Activated naive CD4-positive, alpha-beta T cell (primary cell): ENCODE data around the gene PDGFD.

ENCODE experiments used
- DNase-seq, 4 experiments: peaks; one replicate each; lab custom pipeline; 2025; lab: John Stamatoyannopoulos, UW

PDGFD gene

GRCh38 chr11:103883856-103884255 is 280.1 kb downstream of the PDGFD start:
- DNase-seq = no peak

- DNase-seq = no peak
Observed at GRCh38 chr11:103883291-103883690, 280.7 kb downstream of the PDGFD start.

- no peak for DNase-seq
Observed at GRCh38 chr11:103881584-103881983, 282.4 kb downstream of the PDGFD start.

- no peak for DNase-seq
Observed at GRCh38 chr11:103880968-103881367, 283.0 kb downstream of the PDGFD start.

GRCh38 chr11:103878646-103879045 is 285.3 kb downstream of the PDGFD start:
- no peak for DNase-seq

- no peak for DNase-seq
Observed at GRCh38 chr11:103877221-103877620, 286.7 kb downstream of the PDGFD start.

- no peak for DNase-seq
Observed at GRCh38 chr11:103875855-103876510, 288.0 kb downstream of the PDGFD start.

- no peak for DNase-seq
Observed at GRCh38 chr11:103872748-103873147, 291.2 kb downstream of the PDGFD start.

- DNase-seq = no peak
Observed at GRCh38 chr11:103871923-103872551, 291.9 kb downstream of the PDGFD start.

- DNase-seq = no peak
Observed at GRCh38 chr11:103870821-103871309, 293.1 kb downstream of the PDGFD start.

- no peak for DNase-seq
Observed at GRCh38 chr11:103867481-103867880, 296.5 kb downstream of the PDGFD start.

GRCh38 chr11:103863497-103863896 is 300.4 kb downstream of the PDGFD start:
- no peak for DNase-seq

GRCh38 chr11:103862802-103863174 is 301.2 kb downstream of the PDGFD start:
- DNase-seq = no peak

- no peak for DNase-seq
Observed at GRCh38 chr11:103862094-103862801, 301.7 kb downstream of the PDGFD start.
